Measurements from ENCODE around the gene EVX2. TPM values are rescaled to one million over a fixed set of nuclear protein-coding genes. Genes with fewer than 3 reads are reported as not detected.

Gene EVX2
- total and polyA plus RNA-seq, 2 donors (not counting 1 experiment from before 2014, with no cell fraction given) = not detected

- no peak overlapping the region for H3K9ac ChIP-seq (ENCODE audit: low read length)
- intact Hi-C loops (cut with micrococcal nuclease) = no loop called here
- ChIA-PET CTCF (no interaction called here), POLR2A (no interaction called here)
- H3K27me3 ChIP-seq (replicated peaks in 1 of 4; ENCODE audit: control extremely low read depth in 1 of 4, control insufficient read depth in 3 of 4, insufficient read depth in 4 of 4, low read length in 3 of 4) = peaks cover 0 to 91% (median 58%) of the 10 kb centered on the region in 4 experiments
- H3K4me1 ChIP-seq (ENCODE audit: control insufficient read depth in 2 of 2, insufficient read depth in 2 of 2, low read length in 2 of 2) = peaks cover 3 to 34% of the 10 kb centered on the region in 2 donors
- H2AFZ ChIP-seq (ENCODE audit: insufficient read depth, low read depth, low read length, poor library complexity, severe bottlenecking) = no peak overlapping the region
- no peak overlapping the region for H3K4me3 Mint-ChIP-seq
- H3K27ac ChIP-seq (ENCODE audit: low read length in 2 of 2) = no peak overlapping the region
- H3K4me2 ChIP-seq (replicated peaks; ENCODE audit: low read depth, low read length, poor library complexity, severe bottlenecking) = peak overlapping the region; percentile 15
- peaks cover 14% of the 10 kb centered on the region for H3K4me1 Mint-ChIP-seq
- DNase-seq (no peak), ATAC-seq (ENCODE audit: low read depth) (no peak)
- WGBS (ENCODE audit: insufficient coverage) = 11% methylated on average over 46 of the region's 59 CpGs
- H3K27me3 Mint-ChIP-seq = peaks cover 82% of the 10 kb centered on the region
- H3K9me3 ChIP-seq (ENCODE audit: control extremely low read depth in 1 of 3, control insufficient read depth in 2 of 3, insufficient read depth in 1 of 3, low read length in 2 of 3) = peaks cover 0 to 54% (median 0%) of the 10 kb centered on the region in 3 donors
- no peak overlapping the region for H3K27ac Mint-ChIP-seq
- no peaks in the 10 kb centered on the region for H3K36me3 ChIP-seq (replicated peaks in 1 of 2; ENCODE audit: control extremely low read depth in 1 of 2, control insufficient read depth in 1 of 2, extremely low read depth in 1 of 2, insufficient read depth in 2 of 2, low read length in 1 of 2)
- no peaks in the 10 kb centered on the region for H3K79me2 ChIP-seq (ENCODE audit: control insufficient read depth, insufficient read depth, low read length)
- peaks cover 4% of the 10 kb centered on the region for H3K9me3 Mint-ChIP-seq (ENCODE audit: insufficient read depth)
- H3K4me3 ChIP-seq (ENCODE audit: control extremely low read depth in 1 of 5, extremely low read depth in 1 of 5, insufficient read depth in 1 of 5, low read depth in 2 of 5, low read length in 4 of 5) = no peak overlapping the region
- no peak for TF ChIP-seq EZH2 (IDR thresholded peaks at IDR 0.05; ENCODE audit: borderline replicate concordance, insufficient read depth, low read depth, low read length, poor library complexity, severe bottlenecking)
- TF ChIP-seq, protein P1, sequence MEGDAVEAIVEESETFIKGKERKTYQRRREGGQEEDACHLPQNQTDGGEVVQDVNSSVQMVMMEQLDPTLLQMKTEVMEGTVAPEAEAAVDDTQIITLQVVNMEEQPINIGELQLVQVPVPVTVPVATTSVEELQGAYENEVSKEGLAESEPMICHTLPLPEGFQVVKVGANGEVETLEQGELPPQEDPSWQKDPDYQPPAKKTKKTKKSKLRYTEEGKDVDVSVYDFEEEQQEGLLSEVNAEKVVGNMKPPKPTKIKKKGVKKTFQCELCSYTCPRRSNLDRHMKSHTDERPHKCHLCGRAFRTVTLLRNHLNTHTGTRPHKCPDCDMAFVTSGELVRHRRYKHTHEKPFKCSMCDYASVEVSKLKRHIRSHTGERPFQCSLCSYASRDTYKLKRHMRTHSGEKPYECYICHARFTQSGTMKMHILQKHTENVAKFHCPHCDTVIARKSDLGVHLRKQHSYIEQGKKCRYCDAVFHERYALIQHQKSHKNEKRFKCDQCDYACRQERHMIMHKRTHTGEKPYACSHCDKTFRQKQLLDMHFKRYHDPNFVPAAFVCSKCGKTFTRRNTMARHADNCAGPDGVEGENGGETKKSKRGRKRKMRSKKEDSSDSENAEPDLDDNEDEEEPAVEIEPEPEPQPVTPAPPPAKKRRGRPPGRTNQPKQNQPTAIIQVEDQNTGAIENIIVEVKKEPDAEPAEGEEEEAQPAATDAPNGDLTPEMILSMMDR (IDR thresholded peaks at IDR 0.05) = no peak
- H4K20me1 ChIP-seq (ENCODE audit: control insufficient read depth, insufficient read depth, low read length, poor library complexity, severe bottlenecking) = no peaks in the 10 kb centered on the region
Observed at GRCh38 chr2:176107731-176108181, 24.0 kb upstream of the EVX2 start.

GRCh38 chr2:176106581-176107539 lies 23.1 kb upstream of the EVX2 start, which contains the start of gene HOXD11:
Gene HOXD11, plus strand, starts transcription at chr2:176107280. Its CDS starts 76 bp downstream, at chr2:176107356.
- Mint-ChIP-seq H3K4me1 (peaks cover 14% of the 10 kb centered on the region), H3K27me3 (peaks cover 84% of the 10 kb centered on the region), H3K27ac (peak within 1 kb of the TSS; percentile 50), H3K4me3 (peak within 1 kb of the TSS; percentile 66), H3K9me3 (ENCODE audit: insufficient read depth) (peaks cover 4% of the 10 kb centered on the region)
- WGBS (ENCODE audit: insufficient coverage) = 9% methylated on average over 63 of the region's 85 CpGs
- Histone ChIP-seq H3K79me2 (ENCODE audit: control insufficient read depth, insufficient read depth, low read length) (no peaks in the 10 kb centered on the region), H3K4me2 (replicated peaks; ENCODE audit: low read depth, low read length, poor library complexity, severe bottlenecking) (peak within 1 kb of the TSS; percentile 67), H3K27ac (ENCODE audit: low read length in 2 of 2) (no peak within 1 kb of the TSS), H4K20me1 (ENCODE audit: control insufficient read depth, insufficient read depth, low read length, poor library complexity, severe bottlenecking) (no peaks in the 10 kb centered on the region), H3K9me3 (ENCODE audit: control extremely low read depth in 1 of 3, control insufficient read depth in 2 of 3, insufficient read depth in 1 of 3, low read length in 2 of 3) (peaks cover 0 to 45% (median 0%) of the 10 kb centered on the region in 3 donors), H3K4me1 (ENCODE audit: control insufficient read depth in 2 of 2, insufficient read depth in 2 of 2, low read length in 2 of 2) (peaks cover 3 to 34% of the 10 kb centered on the region in 2 donors), H3K36me3 (replicated peaks in 1 of 2; ENCODE audit: control extremely low read depth in 1 of 2, control insufficient read depth in 1 of 2, extremely low read depth in 1 of 2, insufficient read depth in 2 of 2, low read length in 1 of 2) (no peaks in the 10 kb centered on the region), H3K4me3 (ENCODE audit: control extremely low read depth in 1 of 5, extremely low read depth in 1 of 5, insufficient read depth in 1 of 5, low read depth in 2 of 5, low read length in 4 of 5) (peak within 1 kb of the TSS in 2 of 5 experiments; percentile 8 to 29), H2AFZ (ENCODE audit: insufficient read depth, low read depth, low read length, poor library complexity, severe bottlenecking) (no peak within 1 kb of the TSS), H3K27me3 (replicated peaks in 1 of 4; ENCODE audit: control extremely low read depth in 1 of 4, control insufficient read depth in 3 of 4, insufficient read depth in 4 of 4, low read length in 3 of 4) (peaks cover 0 to 91% (median 61%) of the 10 kb centered on the region in 4 experiments), H3K9ac (ENCODE audit: low read length) (no peak within 1 kb of the TSS)
- TF ChIP-seq EZH2 (IDR thresholded peaks at IDR 0.05; ENCODE audit: borderline replicate concordance, insufficient read depth, low read depth, low read length, poor library complexity, severe bottlenecking) = no peak
- TF ChIP-seq, protein P1 (IDR thresholded peaks at IDR 0.05) = no peak
- DNase-seq (no peak), ATAC-seq (ENCODE audit: low read depth) (no peak)
- ChIA-PET CTCF (no interaction called here), POLR2A (no interaction called here)
- intact Hi-C loops (cut with micrococcal nuclease) = no loop called here
